ENCODE data around the gene NEK8.

Gene NEK8

DNA sequence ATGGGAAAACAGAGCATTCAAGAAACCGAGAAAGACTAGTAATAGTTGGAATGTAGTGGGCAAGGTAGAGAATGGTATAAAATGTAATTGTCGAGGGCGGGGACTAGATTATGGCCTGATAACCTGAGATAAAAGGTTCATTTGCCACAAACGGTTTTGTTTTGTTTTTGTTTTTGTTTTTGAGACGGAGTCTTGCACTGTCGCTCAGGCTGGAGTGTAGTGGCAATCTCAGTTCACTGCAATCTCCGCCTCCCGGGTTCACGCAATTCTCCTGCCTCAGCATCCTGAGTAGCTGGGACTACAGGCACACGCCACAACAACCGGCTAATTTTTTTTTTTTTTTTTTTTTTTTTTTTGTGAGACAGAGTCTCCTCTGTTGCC, 1.4 kb downstream of the NEK8 start (continued):
- TF ChIP-seq, protein P1, sequence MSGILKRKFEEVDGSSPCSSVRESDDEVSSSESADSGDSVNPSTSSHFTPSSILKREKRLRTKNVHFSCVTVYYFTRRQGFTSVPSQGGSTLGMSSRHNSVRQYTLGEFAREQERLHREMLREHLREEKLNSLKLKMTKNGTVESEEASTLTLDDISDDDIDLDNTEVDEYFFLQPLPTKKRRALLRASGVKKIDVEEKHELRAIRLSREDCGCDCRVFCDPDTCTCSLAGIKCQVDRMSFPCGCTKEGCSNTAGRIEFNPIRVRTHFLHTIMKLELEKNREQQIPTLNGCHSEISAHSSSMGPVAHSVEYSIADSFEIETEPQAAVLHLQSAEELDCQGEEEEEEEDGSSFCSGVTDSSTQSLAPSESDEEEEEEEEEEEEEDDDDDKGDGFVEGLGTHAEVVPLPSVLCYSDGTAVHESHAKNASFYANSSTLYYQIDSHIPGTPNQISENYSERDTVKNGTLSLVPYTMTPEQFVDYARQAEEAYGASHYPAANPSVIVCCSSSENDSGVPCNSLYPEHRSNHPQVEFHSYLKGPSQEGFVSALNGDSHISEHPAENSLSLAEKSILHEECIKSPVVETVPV (CRISPR knock-in tag; IDR thresholded peaks at IDR 0.05), result no peak
- no peak for TF ChIP-seq CSDC2 (CRISPR knock-in tag; IDR thresholded peaks at IDR 0.05)
- TF ChIP-seq ZFP3 (CRISPR knock-in tag; IDR thresholded peaks at IDR 0.05), result no peak
- TF ChIP-seq ARNTL (CRISPR knock-in tag; IDR thresholded peaks at IDR 0.05; ENCODE audit: borderline replicate concordance, low read depth), result no peak
- no peak for TF ChIP-seq ZFP30 (CRISPR knock-in tag; IDR thresholded peaks at IDR 0.05)
- no peak for TF ChIP-seq PPARA (CRISPR knock-in tag; IDR thresholded peaks at IDR 0.05; ENCODE audit: borderline replicate concordance)

DNA sequence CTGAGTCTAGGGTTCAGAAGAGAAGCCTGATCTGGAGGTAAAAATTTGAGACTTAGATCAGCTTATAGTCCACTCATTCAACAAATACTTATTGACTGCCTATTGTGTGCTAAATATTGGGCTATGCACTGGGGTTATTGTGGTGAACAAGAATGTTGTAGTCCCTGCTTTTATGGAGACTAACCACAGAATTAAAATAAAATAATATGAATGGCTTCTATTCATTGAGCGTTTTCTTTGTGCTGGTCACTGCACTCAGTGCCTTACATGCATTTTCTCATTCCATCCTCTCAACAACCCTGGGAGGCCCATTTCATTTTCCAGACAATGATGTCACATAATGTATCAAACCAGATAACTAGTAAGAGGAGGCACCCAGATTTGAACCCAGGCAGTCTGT, 4.8 kb downstream of the NEK8 start:
- no peak for ATAC-seq
- TF ChIP-seq TCF4 (CRISPR knock-in tag; IDR thresholded peaks at IDR 0.05; ENCODE audit: borderline replicate concordance) (no peak), ZNF8 (CRISPR knock-in tag; IDR thresholded peaks at IDR 0.05) (no peak), ZNF565 (CRISPR knock-in tag; conservative IDR thresholded peaks at IDR 0.05; ENCODE audit: low read depth) (no peak), ISL1 (CRISPR knock-in tag; IDR thresholded peaks at IDR 0.05) (no peak), PPARA (CRISPR knock-in tag; IDR thresholded peaks at IDR 0.05; ENCODE audit: borderline replicate concordance) (no peak), CSDC2 (CRISPR knock-in tag; IDR thresholded peaks at IDR 0.05) (no peak), ZNF70 (CRISPR knock-in tag; IDR thresholded peaks at IDR 0.05) (no peak), SNAI2 (CRISPR knock-in tag; IDR thresholded peaks at IDR 0.05) (no peak), BACH2 (CRISPR knock-in tag; IDR thresholded peaks at IDR 0.05; ENCODE audit: borderline replicate concordance) (no peak), RARB (CRISPR knock-in tag; IDR thresholded peaks at IDR 0.05) (no peak), OSR1 (CRISPR knock-in tag; IDR thresholded peaks at IDR 0.05) (no peak), ZFP3 (CRISPR knock-in tag; IDR thresholded peaks at IDR 0.05) (no peak), TOX (CRISPR knock-in tag; IDR thresholded peaks at IDR 0.05; ENCODE audit: borderline replicate concordance) (no peak), ESRRG (CRISPR knock-in tag; IDR thresholded peaks at IDR 0.05) (no peak), ZC3H10 (CRISPR knock-in tag; IDR thresholded peaks at IDR 0.05) (no peak)
- TF ChIP-seq, protein P2, sequence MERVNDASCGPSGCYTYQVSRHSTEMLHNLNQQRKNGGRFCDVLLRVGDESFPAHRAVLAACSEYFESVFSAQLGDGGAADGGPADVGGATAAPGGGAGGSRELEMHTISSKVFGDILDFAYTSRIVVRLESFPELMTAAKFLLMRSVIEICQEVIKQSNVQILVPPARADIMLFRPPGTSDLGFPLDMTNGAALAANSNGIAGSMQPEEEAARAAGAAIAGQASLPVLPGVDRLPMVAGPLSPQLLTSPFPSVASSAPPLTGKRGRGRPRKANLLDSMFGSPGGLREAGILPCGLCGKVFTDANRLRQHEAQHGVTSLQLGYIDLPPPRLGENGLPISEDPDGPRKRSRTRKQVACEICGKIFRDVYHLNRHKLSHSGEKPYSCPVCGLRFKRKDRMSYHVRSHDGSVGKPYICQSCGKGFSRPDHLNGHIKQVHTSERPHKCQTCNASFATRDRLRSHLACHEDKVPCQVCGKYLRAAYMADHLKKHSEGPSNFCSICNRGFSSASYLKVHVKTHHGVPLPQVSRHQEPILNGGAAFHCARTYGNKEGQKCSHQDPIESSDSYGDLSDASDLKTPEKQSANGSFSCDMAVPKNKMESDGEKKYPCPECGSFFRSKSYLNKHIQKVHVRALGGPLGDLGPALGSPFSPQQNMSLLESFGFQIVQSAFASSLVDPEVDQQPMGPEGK (CRISPR knock-in tag; IDR thresholded peaks at IDR 0.05; ENCODE audit: borderline replicate concordance), result no peak
- TF ChIP-seq, protein P3, sequence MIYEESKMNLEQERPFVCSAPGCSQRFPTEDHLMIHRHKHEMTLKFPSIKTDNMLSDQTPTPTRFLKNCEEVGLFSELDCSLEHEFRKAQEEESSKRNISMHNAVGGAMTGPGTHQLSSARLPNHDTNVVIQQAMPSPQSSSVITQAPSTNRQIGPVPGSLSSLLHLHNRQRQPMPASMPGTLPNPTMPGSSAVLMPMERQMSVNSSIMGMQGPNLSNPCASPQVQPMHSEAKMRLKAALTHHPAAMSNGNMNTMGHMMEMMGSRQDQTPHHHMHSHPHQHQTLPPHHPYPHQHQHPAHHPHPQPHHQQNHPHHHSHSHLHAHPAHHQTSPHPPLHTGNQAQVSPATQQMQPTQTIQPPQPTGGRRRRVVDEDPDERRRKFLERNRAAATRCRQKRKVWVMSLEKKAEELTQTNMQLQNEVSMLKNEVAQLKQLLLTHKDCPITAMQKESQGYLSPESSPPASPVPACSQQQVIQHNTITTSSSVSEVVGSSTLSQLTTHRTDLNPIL (CRISPR knock-in tag; IDR thresholded peaks at IDR 0.05; ENCODE audit: low read depth), result no peak
- TF ChIP-seq, protein P4, sequence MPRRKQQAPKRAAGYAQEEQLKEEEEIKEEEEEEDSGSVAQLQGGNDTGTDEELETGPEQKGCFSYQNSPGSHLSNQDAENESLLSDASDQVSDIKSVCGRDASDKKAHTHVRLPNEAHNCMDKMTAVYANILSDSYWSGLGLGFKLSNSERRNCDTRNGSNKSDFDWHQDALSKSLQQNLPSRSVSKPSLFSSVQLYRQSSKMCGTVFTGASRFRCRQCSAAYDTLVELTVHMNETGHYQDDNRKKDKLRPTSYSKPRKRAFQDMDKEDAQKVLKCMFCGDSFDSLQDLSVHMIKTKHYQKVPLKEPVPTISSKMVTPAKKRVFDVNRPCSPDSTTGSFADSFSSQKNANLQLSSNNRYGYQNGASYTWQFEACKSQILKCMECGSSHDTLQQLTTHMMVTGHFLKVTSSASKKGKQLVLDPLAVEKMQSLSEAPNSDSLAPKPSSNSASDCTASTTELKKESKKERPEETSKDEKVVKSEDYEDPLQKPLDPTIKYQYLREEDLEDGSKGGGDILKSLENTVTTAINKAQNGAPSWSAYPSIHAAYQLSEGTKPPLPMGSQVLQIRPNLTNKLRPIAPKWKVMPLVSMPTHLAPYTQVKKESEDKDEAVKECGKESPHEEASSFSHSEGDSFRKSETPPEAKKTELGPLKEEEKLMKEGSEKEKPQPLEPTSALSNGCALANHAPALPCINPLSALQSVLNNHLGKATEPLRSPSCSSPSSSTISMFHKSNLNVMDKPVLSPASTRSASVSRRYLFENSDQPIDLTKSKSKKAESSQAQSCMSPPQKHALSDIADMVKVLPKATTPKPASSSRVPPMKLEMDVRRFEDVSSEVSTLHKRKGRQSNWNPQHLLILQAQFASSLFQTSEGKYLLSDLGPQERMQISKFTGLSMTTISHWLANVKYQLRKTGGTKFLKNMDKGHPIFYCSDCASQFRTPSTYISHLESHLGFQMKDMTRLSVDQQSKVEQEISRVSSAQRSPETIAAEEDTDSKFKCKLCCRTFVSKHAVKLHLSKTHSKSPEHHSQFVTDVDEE (CRISPR knock-in tag; IDR thresholded peaks at IDR 0.05), result no peak
- TF ChIP-seq, protein P5, sequence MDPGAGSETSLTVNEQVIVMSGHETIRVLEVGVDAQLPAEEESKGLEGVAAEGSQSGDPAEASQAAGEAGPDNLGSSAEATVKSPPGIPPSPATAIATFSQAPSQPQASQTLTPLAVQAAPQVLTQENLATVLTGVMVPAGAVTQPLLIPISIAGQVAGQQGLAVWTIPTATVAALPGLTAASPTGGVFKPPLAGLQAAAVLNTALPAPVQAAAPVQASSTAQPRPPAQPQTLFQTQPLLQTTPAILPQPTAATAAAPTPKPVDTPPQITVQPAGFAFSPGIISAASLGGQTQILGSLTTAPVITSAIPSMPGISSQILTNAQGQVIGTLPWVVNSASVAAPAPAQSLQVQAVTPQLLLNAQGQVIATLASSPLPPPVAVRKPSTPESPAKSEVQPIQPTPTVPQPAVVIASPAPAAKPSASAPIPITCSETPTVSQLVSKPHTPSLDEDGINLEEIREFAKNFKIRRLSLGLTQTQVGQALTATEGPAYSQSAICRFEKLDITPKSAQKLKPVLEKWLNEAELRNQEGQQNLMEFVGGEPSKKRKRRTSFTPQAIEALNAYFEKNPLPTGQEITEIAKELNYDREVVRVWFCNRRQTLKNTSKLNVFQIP (CRISPR knock-in tag; IDR thresholded peaks at IDR 0.05; ENCODE audit: borderline replicate concordance, low read depth), result no peak

DNA sequence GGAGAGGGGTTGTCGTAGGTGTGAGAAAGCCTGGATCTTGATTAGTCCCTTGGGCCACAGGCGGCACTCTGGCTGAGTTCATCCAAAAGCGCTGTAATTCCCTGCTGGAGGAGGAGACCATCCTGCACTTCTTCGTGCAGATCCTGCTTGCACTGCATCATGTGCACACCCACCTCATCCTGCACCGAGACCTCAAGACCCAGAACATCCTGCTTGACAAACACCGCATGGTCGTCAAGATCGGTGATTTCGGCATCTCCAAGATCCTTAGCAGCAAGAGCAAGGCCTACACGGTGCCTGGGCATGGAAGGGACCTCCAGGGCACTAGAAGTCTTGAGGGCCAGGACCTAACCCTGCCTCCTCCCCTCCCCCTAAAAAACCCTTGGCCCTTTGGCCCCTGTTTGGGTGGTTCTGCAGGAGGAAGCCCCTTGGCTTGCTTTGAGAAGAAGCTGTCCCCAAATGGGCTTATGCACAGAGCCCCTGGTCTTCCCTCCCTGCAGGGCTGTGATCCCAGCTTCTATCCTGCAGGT, 6.2 kb downstream of the NEK8 start:
- TF ChIP-seq ZNF8 (CRISPR knock-in tag; IDR thresholded peaks at IDR 0.05) (no peak), PPARA (CRISPR knock-in tag; IDR thresholded peaks at IDR 0.05; ENCODE audit: borderline replicate concordance) (no peak), SNAI2 (CRISPR knock-in tag; IDR thresholded peaks at IDR 0.05) (no peak), RARB (CRISPR knock-in tag; IDR thresholded peaks at IDR 0.05) (no peak), ESRRG (CRISPR knock-in tag; IDR thresholded peaks at IDR 0.05) (no peak)
- TF ChIP-seq, protein P4 (CRISPR knock-in tag; IDR thresholded peaks at IDR 0.05), result no peak
- TF ChIP-seq, protein P3 (CRISPR knock-in tag; IDR thresholded peaks at IDR 0.05; ENCODE audit: low read depth), result no peak
- no peak for ATAC-seq
